HepG2 (cell line): ENCODE data around the gene NAT10. TPM values are rescaled to one million over a fixed set of nuclear protein-coding genes. Genes with fewer than 3 reads are reported as not detected.

Experiments
- ATAC-seq: fragments of 200-7000 bp; cut with Tn5 transposase; 3 replicates; pipeline ENCODE4 v1.9.1; 2020; ENCODE audit warnings: mild to moderate bottlenecking, moderate library complexity
- BruUV-seq: library from RNA; stranded (reverse); fragments of 400-500 nt; replicated peaks from 2 replicates; lab custom pipeline; 2021; lab: Mats Ljungman, UMichigan
- CTCF ChIA-PET: fragments of 300-600 bp; formaldehyde crosslinking; extraction: SDS; loops from one replicate; lab custom pipeline; 2021; ENCODE audit warnings: low total read pairs, inconsistent platforms, low intra/inter-chr PET ratio; lab: Yijun Ruan, JAX
- POLR2A ChIA-PET: fragments of 350-600 bp; sonication (Branson Sonifier 250); formaldehyde crosslinking; loops from one replicate; lab custom pipeline; 2020; ENCODE audit warnings: antibody characterized with exemption, inconsistent platforms; lab: Yijun Ruan, JAX
- DNase-seq: peaks from one replicate; pipeline ENCODE4 v3.0.0-alpha.2; 2015; ENCODE audit warnings: low spot score
- FAIRE-seq: peaks from 3 replicates; lab custom pipeline; 2011; peaks lifted over from hg19 to GRCh38; lab: Jason Lieb, UNC
- H2AFZ ChIP-seq: one replicate; pipeline ENCODE4 v1.6.1; 2011; ENCODE audit warnings: low read length, inconsistent platforms
- H3K27ac ChIP-seq: fragments of 300-600 bp; 3 replicates; pipeline ENCODE4 v1.8.0; 2011; ENCODE audit warnings: mixed run types, mild to moderate bottlenecking, mixed read lengths, low read length, inconsistent platforms; ENCODE audit not compliant: insufficient read depth; ENCODE audit errors: extremely low read length
- H3K27me3 ChIP-seq, 2 experiments: fragments of 200-600 bp in 1 of 2; 2 replicates in 1 of 2; 3 replicates in 1 of 2; pipeline versions ENCODE4 v1.6.0 to v1.8.0; 2011; ENCODE audit warnings: low read length in 2 of 2, mild to moderate bottlenecking in 2 of 2, moderate library complexity in 2 of 2, inconsistent platforms in 1 of 2; ENCODE audit not compliant: insufficient read depth in 2 of 2, control insufficient read depth in 1 of 2
- H3K36me3 ChIP-seq, 2 experiments: fragments of 200-600 bp in 1 of 2; replicated peaks in 1 of 2; 2 replicates in 1 of 2; 3 replicates in 1 of 2; pipeline versions ENCODE4 v1.5.1 to v1.8.0; 2011; ENCODE audit warnings: low read length in 2 of 2, inconsistent platforms in 1 of 2; ENCODE audit not compliant: insufficient read depth in 2 of 2, control insufficient read depth in 1 of 2
- H3K4me1 ChIP-seq: 2 replicates; pipeline ENCODE4 v1.5.1; 2012; ENCODE audit warnings: low read length, inconsistent platforms; ENCODE audit not compliant: insufficient read depth
- H3K4me2 ChIP-seq: 2 replicates; pipeline ENCODE4 v1.6.0; 2011; ENCODE audit warnings: low read depth, low read length, inconsistent platforms
- H3K4me3 ChIP-seq, 3 experiments: fragments of 200-600 bp in 1 of 3; sonication (generic), shearing (Covaris generic) in 1 of 3; replicated peaks in 1 of 3; 2 replicates each; pipeline ENCODE4 v1.5.1; 2011 to 2016; ENCODE audit warnings: low read length in 3 of 3, inconsistent platforms in 2 of 3, low read depth in 2 of 3, mild to moderate bottlenecking in 2 of 3, control low read depth in 1 of 3, mixed read lengths in 1 of 3; ENCODE audit not compliant: insufficient read depth in 1 of 3
- H3K79me2 ChIP-seq: one replicate; pipeline ENCODE4 v1.6.1; 2011; ENCODE audit warnings: low read length, inconsistent platforms; ENCODE audit not compliant: insufficient read depth
- H3K9ac ChIP-seq: 2 replicates; pipeline ENCODE4 v1.6.0; 2011; ENCODE audit warnings: mild to moderate bottlenecking, low read depth, low read length, inconsistent platforms; ENCODE audit not compliant: insufficient read depth
- H3K9me3 ChIP-seq: 2 replicates; pipeline ENCODE4 v1.5.1; 2012; ENCODE audit warnings: mild to moderate bottlenecking, low read length
- H4K20me1 ChIP-seq: 2 replicates; pipeline ENCODE4 v1.6.0; 2011; ENCODE audit warnings: inconsistent platforms, mild to moderate bottlenecking, low read length, moderate library complexity; ENCODE audit not compliant: insufficient read depth
- BCL6 ChIP-seq: IDR thresholded peaks from 2 replicates; pipeline ENCODE4 v1.6.1; 2016; ENCODE audit warnings: missing genetic modification reagents, missing compliant biosample characterization
- NFATC3 ChIP-seq: sonication (generic); formaldehyde crosslinking; IDR thresholded peaks from 2 replicates; pipeline ENCODE4 v1.5.1; 2020; ENCODE audit warnings: mild to moderate bottlenecking, missing genetic modification reagents
- TBX3 ChIP-seq: fragments of 450-650 bp; IDR thresholded peaks from 2 replicates; pipeline ENCODE4 v1.6.1; 2017; ENCODE audit warnings: antibody characterized with exemption, mild to moderate bottlenecking, inconsistent platforms, borderline replicate concordance
- UBTF ChIP-seq: sonication (generic); formaldehyde crosslinking; IDR thresholded peaks from 2 replicates; pipeline ENCODE4 v1.4.0; 2020; ENCODE audit warnings: mild to moderate bottlenecking, missing genetic modification reagents
- ZBTB21 ChIP-seq: sonication (generic); formaldehyde crosslinking; IDR thresholded peaks from 2 replicates; pipeline ENCODE4 v1.4.0; 2020; ENCODE audit warnings: missing genetic modification reagents
- ZBTB42 ChIP-seq: sonication (generic); formaldehyde crosslinking; IDR thresholded peaks from 2 replicates; pipeline ENCODE4 v1.5.0; 2020; ENCODE audit warnings: mild to moderate bottlenecking, missing genetic modification reagents
- ZIK1 ChIP-seq: sonication (generic); formaldehyde crosslinking; IDR thresholded peaks from 2 replicates; pipeline ENCODE4 v1.5.0; 2020; ENCODE audit warnings: mild to moderate bottlenecking, low read depth, missing genetic modification reagents, borderline replicate concordance
- ZKSCAN5 ChIP-seq: sonication (generic); formaldehyde crosslinking; IDR thresholded peaks from 2 replicates; pipeline ENCODE4 v1.5.1; 2020; ENCODE audit warnings: mild to moderate bottlenecking, missing genetic modification reagents
- ZNF256 ChIP-seq: sonication (generic); formaldehyde crosslinking; conservative IDR thresholded peaks from 2 replicates; pipeline ENCODE4 v1.4.0; 2020; ENCODE audit warnings: missing genetic modification reagents
- ZNF446 ChIP-seq: sonication (generic); formaldehyde crosslinking; IDR thresholded peaks from 2 replicates; pipeline ENCODE4 v1.5.0; 2020; ENCODE audit warnings: mild to moderate bottlenecking, missing genetic modification reagents
- ZNF616 ChIP-seq: sonication (generic); formaldehyde crosslinking; IDR thresholded peaks from 2 replicates; pipeline ENCODE4 v1.5.0; 2020; ENCODE audit warnings: low read depth, mild to moderate bottlenecking, missing genetic modification reagents
- ZNF749 ChIP-seq: sonication (generic); formaldehyde crosslinking; IDR thresholded peaks from 2 replicates; pipeline ENCODE4 v1.8.0; 2022; ENCODE audit warnings: mild to moderate bottlenecking, missing genetic modification reagents, moderate library complexity, borderline replicate concordance
- ZNF781 ChIP-seq: sonication (generic); formaldehyde crosslinking; IDR thresholded peaks from 2 replicates; pipeline ENCODE4 v1.5.1; 2020; ENCODE audit warnings: borderline replicate concordance, mild to moderate bottlenecking, missing genetic modification reagents; ENCODE audit errors: not compliant biosample characterization
- ZNF891 ChIP-seq: sonication (generic); formaldehyde crosslinking; IDR thresholded peaks from 2 replicates; pipeline ENCODE4 v1.5.0; 2020; ENCODE audit warnings: mild to moderate bottlenecking, missing genetic modification reagents
- ZSCAN5A ChIP-seq: sonication (generic); formaldehyde crosslinking; IDR thresholded peaks from 2 replicates; pipeline ENCODE4 v1.8.0; 2022; ENCODE audit warnings: mild to moderate bottlenecking, missing genetic modification reagents, borderline replicate concordance
- ZZZ3 ChIP-seq: sonication (generic); formaldehyde crosslinking; IDR thresholded peaks from 2 replicates; pipeline ENCODE4 v1.4.0; 2020; ENCODE audit warnings: missing genetic modification reagents, mild to moderate bottlenecking, borderline replicate concordance
- WGBS: methylation state at CpG from one replicate; pipeline ENCODE4 v1.1.6; 2017; ENCODE audit warnings: low lambda C conversion rate; 5-methylcytosine and 5-hydroxymethylcytosine counted together
- in situ Hi-C: cut with HindIII; loops from 2 replicates; pipeline ENCODE4 v1.10.0; 2017; ENCODE audit warnings: low pct_unique_long_range_greater_than_20kb; ENCODE audit not compliant: extremely low pct_ligation_motif_present
- intact Hi-C: fragments of 100-400 bp; cut with micrococcal nuclease; formaldehyde crosslinking; loops from one replicate; pipeline ENCODE4 v1.10.0; 2022; ENCODE audit not compliant: unreplicated experiment
- polyA plus RNA-seq, 8 experiments: library from polyadenylated mRNA; depleted of rRNA in 3 of 8; stranded (reverse) in 7 of 8; unstranded in 1 of 8; fragments of >200 nt; fragmentation: Illumina TruSeq in 4 of 8; extraction: Trizol in 4 of 8; gene quantifications; 2 replicates each; pipeline versions ENCODE4 v1.2.1 to v1.2.3, GENCODE V29; 2011 to 2016; ENCODE audit warnings: low read depth in 4 of 8, missing spikeins in 1 of 8, mixed read lengths in 1 of 8; ENCODE audit not compliant: insufficient read depth in 1 of 8
- total RNA-seq, 5 experiments: library from RNA; depleted of rRNA; stranded (reverse); fragments of >200 nt; fragmentation: Illumina TruSeq; extraction: Trizol; gene quantifications; 2 replicates each; pipeline ENCODE4 v1.2.3, GENCODE V29; 2016; ENCODE audit warnings: low read depth in 1 of 5
- TF ChIP-seq, protein P1 (sequence below): sonication (generic); formaldehyde crosslinking; IDR thresholded peaks from 2 replicates; pipeline ENCODE4 v1.5.1; 2020; ENCODE audit warnings: missing genetic modification reagents, mild to moderate bottlenecking, borderline replicate concordance
- TF ChIP-seq, protein P2 (sequence below): sonication (generic); formaldehyde crosslinking; IDR thresholded peaks from 2 replicates; pipeline ENCODE4 v1.8.1; 2023; ENCODE audit warnings: mild to moderate bottlenecking, missing genetic modification reagents

NAT10 gene
- total and polyA plus RNA-seq, 2 of the 13 experiments (the other 11 are each of a cell fraction or from before 2014, with no cell fraction given), result 33.9 to 51.9 TPM

DNA sequence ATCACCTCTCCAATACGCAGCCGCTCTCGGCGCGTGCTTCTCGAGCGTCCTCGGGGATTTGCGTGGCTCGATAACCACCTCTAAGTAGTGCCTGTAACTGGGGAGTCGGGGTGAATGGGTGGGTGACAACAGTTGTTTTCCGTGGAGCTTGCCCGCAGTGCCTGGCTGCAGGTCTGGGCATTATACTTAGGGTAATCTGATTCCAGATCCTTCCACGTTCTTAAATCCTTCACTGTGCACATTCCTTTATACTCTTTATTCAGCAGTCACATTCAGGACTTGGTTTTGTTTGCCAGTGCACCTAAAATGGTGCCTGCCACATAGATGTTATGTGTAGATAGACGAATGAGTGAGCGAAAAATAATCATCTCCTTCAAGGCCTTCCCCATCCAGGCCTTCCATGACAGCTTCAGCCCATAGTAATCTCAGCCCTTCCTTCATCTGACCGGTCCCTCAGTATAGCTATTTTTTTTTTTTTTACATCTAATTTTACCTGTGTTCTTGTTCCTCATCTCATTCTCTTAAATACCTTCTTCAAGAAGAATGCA lies 602 bp downstream of the NAT10 start:
- FAIRE-seq (no peak), ATAC-seq (peak; percentile 24), DNase-seq (peak; percentile 6)
- H4K20me1 ChIP-seq, result no peaks in the 10 kb centered on the region
- H3K9ac ChIP-seq, result peak overlapping the region; percentile 97
- peak overlapping the region; percentile 88 for H3K27ac ChIP-seq
- H3K36me3 ChIP-seq, result peaks cover 8 to 37% of the 10 kb centered on the region in 2 experiments
- intact Hi-C loops, result loop anchor here (1.0 kb wide), 2 partner anchors 55 to 109 kb away; partner anchors contain the start of gene CAPRIN1
- H2AFZ ChIP-seq, result no peak overlapping the region
- CTCF ChIA-PET, result no interaction called here
- no peaks in the 10 kb centered on the region for H3K9me3 ChIP-seq
- H3K4me1 ChIP-seq, result peaks cover 27% of the 10 kb centered on the region
- in situ Hi-C loops, result no loop called here
- peak overlapping the region; percentile 93 for H3K4me2 ChIP-seq
- POLR2A ChIA-PET, result interaction anchor here (0.9 to 2.2 kb wide), 8 partner anchors 9 to 810 kb away, joined by 3 to 30 read pairs (median 6); partner anchors contain the start of genes ABTB2, APIP, CAPRIN1 and PDHX
- WGBS, result 0% methylated on average over 15 of the region's 17 CpGs
- peaks cover 39% of the 10 kb centered on the region for H3K79me2 ChIP-seq
- H3K4me3 ChIP-seq, result peak overlapping the region; percentile 89 to 92 (median 91)
- H3K27me3 ChIP-seq, result no peaks in the 10 kb centered on the region; a peak in 1 of 5 replicates
- BruUV-seq, result TSS peak; percentile 44
- TF ChIP-seq ZNF616 (CRISPR knock-in tag), result no peak
- TF ChIP-seq ZNF446 (CRISPR knock-in tag), result no peak
- TF ChIP-seq ZBTB42 (CRISPR knock-in tag), result 0 out of 2 replicates have a peak, but pooled peaks have one; percentile 71
- TF ChIP-seq, protein P1, sequence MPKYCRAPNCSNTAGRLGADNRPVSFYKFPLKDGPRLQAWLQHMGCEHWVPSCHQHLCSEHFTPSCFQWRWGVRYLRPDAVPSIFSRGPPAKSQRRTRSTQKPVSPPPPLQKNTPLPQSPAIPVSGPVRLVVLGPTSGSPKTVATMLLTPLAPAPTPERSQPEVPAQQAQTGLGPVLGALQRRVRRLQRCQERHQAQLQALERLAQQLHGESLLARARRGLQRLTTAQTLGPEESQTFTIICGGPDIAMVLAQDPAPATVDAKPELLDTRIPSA, result 0 out of 2 replicates have a peak, but pooled peaks have one; percentile 87
- no peak for TF ChIP-seq NFATC3
- no peak for TF ChIP-seq ZIK1 (CRISPR knock-in tag)
- peak; percentile 25; the same call in 1 of the 2 replicates for TF ChIP-seq ZNF891 (CRISPR knock-in tag)
- TF ChIP-seq ZNF749 (CRISPR knock-in tag), result 0 out of 2 replicates have a peak, but pooled peaks have one; percentile 25
- TF ChIP-seq, protein P2, sequence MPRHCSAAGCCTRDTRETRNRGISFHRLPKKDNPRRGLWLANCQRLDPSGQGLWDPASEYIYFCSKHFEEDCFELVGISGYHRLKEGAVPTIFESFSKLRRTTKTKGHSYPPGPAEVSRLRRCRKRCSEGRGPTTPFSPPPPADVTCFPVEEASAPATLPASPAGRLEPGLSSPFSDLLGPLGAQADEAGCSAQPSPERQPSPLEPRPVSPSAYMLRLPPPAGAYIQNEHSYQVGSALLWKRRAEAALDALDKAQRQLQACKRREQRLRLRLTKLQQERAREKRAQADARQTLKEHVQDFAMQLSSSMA (CRISPR knock-in tag), result no peak
- TF ChIP-seq BCL6 (CRISPR knock-in tag), result no peak
- TF ChIP-seq ZSCAN5A (CRISPR knock-in tag), result no peak
- TF ChIP-seq ZNF256 (CRISPR knock-in tag), result no peak
- peak; percentile 63 for TF ChIP-seq ZNF781 (CRISPR knock-in tag)
- no peak for TF ChIP-seq ZBTB21
- TF ChIP-seq UBTF (CRISPR knock-in tag), result no peak
- no peak for TF ChIP-seq ZKSCAN5 (CRISPR knock-in tag)
- no peak for TF ChIP-seq ZZZ3 (CRISPR knock-in tag)
- no peak for TF ChIP-seq TBX3
